Activated CD8-positive, alpha-beta memory T cell treated with anti-CD3 and anti-CD28 coated beads, Interleukin-2, amount 50 U/mL, for 4 hours (primary cell): ENCODE data around the gene IRAK1.
"Not testable (repeated sequence)": the region's sequence is repeated elsewhere in the genome, so short reads cannot be mapped to it uniquely, and the experiment has no call there.

Source experiments
- DNase-seq: peaks from one replicate; pipeline ENCODE4 v3.0.0-alpha.2; 2020

Gene IRAK1

DNA sequence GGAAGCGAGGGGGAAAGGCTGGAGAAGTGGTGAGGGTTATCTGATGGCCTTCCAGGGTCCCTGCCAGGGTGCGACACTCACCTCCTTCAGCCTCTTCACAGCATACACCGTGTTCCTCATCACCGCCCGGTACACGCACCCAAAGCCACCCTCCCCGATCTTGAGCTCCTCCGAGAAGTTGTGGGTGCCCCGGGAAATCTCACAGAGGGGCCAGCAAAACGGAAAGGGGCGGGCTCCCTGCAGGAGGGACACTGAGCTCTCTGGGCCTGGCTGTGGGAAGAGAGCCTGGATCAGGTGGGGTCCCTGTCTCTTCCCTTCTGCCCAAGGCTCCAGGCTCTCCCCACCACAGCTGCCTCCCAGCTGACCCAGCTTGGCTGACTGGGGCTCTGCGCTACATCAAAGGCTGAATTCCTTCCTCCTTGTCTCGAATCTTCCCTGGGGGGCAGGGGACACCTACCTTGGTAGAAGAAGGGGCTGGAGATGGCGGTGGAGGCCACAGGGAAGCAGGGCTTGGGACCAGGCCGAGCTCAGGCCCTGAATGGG lies 1.1 kb downstream of the IRAK1 start:
- DNase-seq = no peak

DNA sequence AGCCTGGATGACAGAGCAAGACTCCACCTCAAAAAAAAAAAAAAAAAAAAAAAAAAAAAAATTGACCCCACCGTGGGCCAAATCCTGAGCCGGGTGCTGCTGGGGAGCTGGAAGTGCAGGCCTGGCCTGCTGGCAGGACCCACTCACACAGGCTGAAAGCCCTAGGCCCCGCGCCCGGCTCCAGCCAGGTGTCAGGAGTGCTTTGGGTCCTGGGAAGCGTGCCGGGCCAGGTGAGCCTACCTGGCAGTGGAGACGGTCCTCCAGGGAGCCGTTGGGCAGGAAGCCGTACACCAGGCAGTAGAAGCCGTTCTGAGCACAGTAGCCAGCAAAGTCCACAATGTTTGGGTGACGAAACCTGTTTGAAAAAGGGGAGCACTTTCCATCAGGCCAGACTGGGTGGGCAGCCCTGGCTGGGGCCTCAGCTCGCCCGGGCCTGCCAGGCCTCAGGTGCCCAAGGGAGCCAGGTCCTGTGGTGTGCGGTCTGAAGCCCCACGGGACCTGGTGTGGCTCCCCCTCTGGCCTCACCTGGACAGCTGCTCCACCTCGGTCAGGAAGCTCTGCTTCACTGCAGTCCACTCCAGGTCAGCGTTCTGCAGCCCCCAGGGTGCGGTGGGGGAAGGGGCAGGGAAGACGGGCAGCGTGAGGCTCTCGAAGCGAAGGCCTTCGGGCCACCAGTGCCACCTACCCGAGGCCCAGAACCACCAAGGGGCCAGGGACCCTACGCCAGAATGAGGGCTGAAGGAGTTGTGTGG lies 1.8 kb downstream of the IRAK1 start:
- no peak for DNase-seq

DNA sequence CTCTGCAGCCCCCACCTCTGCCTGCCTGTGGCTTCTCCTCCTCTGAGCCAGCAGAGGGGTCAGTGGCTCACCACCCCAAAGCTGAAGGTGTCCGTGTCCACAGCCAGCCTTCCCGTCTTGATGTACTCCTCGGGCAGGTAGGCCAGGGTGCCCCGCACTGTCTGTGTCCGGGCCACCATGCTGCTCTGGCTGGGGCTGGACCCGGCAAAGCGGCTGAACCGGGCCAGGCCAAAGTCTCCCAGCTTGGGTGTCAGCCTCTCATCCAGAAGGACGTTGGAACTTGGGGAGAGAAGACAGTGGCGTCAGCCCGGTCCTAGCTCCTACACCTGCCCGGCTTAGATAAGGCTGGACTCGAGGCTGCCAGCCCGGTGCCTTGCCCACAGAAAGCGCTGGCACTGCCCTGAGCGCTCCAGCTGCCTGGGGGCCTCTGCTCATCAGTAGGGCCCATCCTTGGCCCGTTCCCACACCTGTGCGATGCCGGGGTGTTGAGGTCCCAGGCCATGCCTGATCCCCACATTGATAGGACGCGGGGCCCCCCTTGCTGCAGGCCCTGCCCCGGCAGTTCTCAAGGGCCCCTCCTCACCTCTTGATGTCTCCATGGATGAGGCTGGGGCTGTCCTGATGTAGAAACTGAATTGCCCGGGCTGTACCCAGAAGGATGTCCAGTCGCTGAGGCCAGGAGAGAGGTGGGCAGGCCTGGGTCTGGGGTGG lies 3.2 kb downstream of the IRAK1 start:
- DNase-seq = no peak

DNA sequence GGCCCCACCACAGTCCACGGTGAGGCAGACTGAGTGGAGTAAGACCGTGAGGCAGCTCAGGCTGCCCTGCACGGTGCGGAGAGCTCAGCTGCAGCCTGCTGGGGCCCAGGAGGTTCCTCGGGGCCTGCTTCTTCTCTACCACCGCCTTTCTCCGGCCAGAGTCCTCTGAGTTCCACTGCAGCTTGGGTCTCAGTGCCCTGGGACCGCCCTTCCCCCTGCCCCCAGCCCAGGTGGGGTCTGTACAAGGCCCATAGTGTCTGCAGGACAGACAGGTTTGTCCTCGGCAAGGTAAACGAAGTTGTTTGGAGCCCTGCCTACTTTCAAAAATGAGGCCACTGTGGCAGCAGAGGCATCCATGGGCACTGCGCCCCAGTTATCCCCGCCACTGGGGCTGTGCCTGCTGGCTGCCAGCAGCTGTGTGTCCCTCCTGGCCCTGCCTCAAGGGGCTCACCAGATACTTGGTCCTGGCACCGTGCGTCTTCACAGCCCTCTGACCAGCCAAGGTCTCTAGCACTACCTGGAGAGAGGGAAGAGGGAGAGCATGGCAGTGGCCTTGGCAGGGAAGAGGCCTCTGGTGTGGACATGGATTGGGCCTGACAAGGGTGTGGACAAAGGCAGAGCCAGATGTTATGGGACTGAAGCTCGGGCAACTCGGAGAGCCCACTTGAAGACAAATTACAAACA lies 4.0 kb downstream of the IRAK1 start:
- no peak for DNase-seq

DNA sequence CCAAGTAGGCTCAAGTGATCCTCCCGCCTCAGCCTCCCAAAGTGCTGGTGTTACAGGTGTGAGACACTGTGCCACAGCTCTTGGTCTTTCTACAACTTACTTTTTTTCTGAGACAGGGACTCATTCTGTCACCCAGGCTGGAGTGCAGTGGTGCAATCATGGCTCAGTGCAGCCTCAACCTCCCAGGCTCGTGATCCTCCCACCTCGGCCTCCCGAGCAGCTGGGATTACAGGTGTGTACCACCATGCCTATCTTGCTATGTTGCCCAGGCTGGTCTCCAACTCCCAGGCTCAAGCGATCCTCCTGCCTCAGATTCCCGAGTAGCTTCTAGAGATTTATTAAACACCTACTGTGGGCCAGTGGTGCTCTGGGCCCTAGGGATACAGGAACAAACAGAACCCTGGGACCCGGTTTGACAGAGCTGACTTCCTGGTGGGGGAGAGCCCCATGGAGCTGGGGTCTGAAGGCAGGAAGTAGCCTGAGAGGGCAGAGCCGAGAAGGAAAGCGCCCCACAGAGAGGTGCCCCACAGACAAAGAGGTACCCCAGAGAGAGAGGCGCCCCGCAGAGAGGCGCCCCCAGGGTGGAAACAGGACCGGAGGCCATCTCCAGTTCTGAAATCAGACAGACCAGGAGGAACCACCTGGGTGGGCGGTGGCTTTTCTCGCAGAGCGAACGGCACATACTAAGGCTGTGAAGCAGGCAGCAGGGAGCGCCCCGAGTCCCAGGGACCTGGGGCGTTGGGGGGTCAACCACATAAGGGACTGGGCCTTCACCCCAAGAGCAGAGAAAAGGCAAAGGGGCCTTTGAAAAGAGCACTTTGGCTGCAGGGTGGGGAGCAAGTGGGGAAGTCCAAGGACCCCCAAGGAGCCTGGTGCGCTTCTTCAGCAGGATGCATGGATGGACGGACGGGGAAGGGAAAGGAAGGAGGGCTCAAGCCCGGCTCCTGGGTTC lies 5.0 kb downstream of the IRAK1 start:
- DNase-seq = no peak

DNA sequence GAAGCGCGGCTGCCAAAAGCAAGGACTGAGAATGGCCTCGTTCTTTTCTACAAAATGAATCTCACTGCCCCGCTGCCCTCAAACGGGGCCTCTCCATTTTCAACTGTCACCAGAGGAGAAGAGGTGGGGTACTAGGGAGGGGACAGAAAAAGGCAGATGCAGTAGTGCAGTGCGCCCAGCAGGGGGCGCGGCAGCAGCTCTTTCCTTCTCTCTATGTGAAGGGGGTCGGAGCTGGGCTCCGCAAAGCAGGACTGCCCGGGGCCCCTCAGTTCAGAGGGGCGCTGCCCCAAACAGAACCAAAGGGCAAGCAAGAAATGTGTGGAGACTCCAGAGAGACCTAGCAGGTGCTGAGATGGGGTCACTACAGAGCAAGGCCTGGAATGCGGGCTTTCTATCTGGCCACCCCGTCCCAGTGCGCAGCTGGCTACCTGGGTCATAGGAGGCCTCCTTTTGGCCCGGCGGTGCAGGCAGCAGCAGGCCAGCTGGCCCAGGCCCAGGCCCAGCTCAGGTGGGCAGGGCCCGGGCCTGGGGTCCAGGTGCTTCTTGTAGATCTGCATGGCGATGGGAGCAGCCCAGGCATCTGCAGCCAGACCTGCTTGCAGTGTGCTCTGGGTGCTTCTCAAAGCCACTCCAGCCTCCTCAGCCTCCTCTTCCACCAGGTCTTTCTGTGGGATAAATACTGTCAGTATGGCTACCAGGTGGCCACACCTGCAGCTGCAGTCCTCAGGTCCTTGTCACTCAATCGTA lies 5.9 kb downstream of the IRAK1 start:
- peak; percentile 57 for DNase-seq

DNA sequence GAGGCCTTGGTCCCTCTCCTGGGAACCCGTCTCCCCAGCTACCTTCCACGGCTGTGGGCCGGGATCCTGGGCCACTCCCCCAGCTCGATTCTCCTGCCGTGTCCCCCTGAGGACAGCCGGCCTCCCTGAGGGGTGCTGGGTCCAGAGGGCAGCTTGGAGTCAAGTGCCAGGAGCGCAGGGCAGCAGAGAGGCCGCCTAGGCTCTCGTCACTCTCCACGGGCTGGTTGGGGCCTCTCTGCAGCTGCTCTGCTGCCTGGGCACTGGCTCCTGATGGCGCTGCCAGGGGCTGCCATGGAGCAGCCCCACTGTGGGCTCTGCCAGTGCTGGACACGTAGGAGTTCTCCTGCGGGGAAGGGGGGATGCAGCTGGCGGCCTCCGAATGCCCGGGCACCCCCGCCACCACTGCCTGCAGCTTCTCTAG lies 6.7 kb downstream of the IRAK1 start:
- no peak for DNase-seq

DNA sequence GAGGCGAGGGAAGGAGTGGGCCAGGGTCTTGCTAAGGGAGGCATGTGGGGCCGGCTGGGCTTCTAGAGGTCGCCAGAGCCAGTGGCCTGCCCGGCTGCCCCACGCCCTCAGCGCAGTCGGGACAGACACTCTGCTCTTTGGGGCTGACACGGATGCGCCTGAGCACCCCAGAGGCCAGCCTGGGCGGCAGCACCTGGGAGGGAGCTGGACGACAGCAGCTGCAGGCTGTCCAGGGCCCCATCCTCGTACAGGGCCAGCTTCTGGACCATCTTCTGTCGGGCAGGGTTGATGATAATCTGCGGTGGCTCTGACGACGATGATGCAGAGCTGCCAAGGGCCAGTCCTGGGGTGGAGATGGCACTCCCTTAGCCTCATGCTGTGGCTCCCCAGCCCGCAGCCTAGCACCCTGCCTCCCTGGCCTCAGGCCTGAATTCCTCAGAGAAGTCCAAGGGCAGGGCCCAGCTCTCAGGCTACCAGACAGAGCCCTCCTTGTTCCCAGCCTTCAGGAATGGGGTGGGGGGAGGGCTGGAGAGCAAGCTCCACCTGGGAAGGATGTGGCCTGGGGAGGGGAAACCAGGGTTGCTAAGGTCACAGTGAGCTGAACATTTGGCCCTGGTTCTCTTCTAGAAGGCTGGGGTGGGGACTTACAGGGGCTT lies 7.2 kb downstream of the IRAK1 start:
- DNase-seq = no peak

DNA sequence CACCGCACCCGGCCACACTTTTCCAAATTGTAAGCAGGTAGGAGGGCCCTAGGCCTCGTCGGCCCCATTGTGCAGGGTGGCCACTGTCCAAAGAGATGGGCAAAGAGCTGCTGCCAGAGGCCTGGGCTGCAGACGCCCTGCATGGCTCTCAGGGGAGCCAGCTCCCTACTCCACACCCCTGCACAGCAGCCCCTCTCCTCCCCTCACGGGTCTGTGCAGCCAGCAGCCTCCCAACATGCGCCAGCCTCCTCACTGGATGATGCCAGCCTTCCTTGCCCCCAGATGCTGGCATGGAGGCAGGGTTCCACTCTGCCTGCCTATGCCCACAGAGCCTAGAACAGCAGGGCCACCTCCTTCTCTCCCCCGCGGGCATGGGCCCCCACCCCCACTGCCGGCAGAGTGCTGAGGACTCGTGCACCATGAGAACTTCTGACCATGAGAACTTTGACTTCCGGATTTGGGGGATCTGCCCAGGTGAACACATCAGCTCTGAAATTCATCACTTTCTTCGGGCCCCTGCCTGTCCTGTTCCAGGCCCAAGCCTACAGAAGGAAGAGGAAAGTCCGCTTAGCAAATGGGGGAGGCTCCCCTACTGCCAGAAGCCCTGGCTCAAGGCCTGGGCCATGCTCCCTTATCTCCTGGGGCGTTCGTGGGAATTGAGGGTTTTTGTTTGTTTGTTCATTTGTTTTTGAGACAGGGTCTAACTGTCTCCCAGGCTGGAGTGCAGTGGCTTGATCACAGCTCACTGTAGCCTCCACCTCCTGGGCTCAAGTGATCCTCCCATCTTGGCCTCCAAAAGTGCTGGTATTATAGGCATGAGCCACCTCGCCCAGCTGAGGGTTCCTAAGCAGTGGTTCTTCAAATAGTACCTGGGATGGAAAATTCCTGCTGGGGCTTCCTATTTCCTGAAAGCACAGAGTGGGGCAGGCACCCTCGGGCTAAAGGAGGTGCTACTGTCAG lies 8.0 kb downstream of the IRAK1 start:
- no peak for DNase-seq

DNA sequence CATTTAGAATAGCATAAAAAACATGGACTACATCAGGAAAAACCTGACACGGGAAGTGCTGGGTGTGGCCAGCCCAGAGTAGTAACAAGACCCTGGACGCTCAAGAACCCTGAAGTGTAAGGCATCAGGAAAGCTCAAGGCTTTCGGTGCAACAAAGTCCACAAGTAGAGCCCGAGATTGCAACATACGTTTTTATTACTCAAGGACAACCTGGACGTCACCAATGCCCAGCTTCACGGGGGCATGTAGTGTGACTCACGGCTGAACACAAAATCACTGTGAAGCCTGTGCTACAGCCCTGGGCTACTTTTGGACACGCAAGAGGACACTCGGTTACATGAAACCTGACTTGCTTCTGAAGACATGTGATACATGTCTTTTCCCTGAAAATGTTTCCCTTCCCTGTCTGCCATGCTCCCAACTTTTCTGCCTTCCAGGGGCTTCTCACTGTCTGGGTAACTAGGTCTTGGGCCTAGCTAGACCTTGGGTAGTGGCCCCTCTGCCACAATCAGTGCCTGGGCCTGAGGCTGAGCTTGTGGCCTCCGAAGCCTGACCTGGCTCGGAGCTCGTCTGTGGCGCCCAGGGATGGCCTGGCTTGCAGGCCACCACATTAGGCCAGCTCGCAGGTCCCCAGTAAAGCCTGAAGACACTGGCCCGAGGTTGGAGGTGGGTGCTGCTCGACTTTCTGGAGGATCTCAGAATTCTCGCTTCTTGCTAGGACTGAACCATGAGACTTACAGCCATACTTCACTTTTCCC lies 9.2 kb downstream of the IRAK1 start:
- no peak for DNase-seq

DNA sequence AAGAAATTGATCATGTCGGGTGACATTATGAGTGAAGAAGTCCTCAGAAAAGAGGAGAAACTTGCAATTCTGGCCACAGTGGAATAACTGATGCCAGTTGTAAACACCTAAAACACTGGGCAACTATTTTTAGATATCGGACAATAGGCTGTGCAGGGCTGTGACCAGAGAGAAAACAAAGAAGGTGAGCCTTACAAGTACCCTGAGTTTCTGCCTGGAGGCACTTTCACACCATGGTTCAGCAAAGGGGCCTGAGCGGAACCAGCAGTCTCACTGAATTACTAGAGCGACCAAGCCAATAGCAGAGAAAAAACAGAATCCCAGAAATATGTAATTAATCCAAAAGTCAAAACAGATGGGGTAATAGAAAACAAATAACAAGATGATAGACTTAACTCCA lies 11.2 kb downstream of the IRAK1 start:
- no peak for DNase-seq

DNA sequence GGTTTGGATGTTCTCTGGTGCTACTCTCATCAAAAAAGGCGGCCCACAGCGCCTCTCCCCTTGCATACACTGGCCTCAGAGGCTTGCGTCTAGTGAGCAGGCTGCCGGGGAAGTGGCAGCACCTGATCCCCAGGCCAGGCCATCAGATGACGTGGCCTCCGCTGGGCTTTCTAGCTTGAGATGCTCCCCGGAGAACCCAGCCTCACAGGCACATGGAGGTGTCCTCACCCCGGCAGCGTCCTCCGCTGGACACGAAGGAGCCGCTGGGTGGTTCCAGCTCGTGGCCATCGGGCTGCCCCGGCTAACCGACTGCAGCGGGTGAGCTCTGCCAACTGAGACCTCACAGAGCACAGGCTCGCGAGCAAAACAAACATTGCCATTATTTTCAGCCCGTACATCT lies 12.8 kb downstream of the IRAK1 start:
- DNase-seq = no peak

DNA sequence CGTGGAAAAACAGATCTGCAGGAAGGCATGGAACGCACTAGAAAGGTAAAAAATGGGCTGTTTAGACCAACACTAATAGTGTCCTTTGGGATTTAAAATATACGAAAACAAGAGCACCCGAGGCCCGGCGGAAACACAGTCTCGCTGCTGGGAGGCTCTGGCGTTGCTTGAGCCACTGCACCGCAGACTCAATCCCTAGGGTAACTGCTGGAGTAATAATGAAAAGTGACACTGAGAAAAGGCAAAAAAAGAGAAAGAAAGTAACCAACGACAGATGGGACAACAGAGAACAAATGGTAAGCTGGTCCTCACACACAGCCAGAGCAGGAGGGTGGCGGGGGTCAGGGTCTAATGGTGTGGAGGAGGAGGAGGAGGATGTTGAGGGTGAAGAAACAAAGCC lies 15.4 kb downstream of the IRAK1 start:
- DNase-seq = no peak

DNA sequence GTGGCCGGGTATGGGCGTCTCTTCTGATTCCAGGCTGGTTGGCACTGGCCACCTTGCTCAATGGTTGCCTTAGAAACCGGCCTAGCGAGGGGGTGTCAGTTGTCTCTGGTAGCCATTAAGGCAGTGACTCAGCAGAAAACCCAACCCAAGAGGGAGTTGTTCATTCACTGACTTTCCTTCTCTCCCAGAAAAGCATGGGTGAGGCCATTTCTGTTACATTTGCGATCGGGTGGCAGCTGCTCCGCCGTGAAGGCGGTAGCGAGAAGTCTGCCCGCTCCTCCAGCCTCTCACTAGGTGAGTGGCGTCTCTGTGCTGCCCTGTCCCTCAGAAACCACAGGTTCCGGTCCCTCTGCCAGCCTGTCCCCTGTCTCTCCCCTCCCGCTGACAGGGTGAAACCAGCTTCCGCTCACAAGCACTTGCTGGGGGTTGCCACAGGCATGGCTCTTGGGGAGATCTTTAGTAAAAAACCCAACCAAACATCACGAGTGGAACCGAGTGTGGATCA lies 17.4 kb downstream of the IRAK1 start:
- no peak for DNase-seq

DNA sequence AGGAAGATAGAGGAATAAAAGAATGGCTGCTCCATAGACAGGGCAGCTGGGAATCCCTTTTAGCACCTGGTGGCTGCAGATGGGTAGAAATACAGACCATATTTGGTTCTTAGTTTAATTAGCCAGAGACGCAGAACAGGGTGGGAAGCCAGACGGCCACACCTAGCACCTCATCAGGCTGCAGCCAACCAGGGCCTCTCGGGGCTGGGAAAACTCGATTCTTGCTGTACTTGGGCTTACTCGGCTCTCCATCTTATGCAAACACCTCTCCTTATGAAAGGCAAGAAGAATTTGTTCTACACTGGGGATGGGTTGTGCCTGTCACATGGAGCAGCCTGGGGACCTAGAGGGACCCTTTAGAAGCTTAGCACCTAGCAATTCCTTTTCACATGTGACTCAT lies 19.7 kb downstream of the IRAK1 start:
- DNase-seq = no peak

DNA sequence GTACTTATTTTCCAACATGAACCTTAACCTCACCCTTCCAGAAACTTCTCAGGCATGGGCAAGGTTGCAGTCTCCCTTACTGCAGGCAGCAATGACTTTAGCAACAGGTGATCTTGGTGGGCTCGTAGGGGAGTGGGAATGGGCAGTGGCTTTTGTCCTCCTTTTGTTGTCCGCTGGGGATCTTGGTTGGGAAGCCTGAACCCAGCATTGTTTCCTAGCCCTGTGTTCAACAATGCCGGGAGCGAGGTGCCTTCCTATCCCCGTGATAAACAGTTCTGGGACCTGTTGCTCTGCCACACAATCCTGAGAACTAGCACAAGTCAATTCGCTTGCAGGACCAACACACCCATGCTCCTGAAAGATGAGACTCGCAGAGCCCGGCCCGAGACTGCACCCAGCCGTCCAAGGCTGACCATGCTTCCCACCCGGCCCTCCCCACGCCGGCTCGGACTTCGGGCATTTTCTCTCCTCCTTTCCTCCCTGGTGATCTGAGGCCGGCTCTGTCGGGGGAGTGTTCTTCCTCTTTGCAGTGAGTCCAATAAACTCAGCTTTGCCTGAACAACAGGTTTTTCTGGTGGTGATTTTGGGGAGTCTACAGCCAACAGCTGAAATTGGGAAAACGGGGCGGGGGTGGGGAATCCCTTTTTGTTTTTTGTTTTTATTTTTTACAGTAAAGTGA lies 20.2 kb downstream of the IRAK1 start:
- no peak for DNase-seq

DNA sequence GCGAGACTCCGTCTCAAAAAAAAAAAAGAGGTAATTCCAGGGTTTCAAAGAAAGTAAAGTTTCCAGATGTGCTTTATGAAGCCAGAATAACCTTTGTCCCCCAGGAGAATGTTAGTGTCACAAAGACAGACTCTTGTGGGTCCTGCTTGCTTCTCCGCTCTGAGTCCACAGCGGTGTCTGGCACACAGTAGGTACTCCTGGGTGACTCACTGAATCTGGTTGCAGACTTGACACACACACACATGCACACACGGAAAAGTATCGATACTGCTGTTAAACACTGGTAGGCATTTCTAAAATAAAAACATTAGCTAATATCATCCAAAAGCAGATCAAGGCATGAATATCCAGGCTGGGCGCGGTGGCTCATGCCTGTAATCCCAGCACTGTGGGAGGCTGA lies 24.2 kb downstream of the IRAK1 start:
- DNase-seq = no peak

DNA sequence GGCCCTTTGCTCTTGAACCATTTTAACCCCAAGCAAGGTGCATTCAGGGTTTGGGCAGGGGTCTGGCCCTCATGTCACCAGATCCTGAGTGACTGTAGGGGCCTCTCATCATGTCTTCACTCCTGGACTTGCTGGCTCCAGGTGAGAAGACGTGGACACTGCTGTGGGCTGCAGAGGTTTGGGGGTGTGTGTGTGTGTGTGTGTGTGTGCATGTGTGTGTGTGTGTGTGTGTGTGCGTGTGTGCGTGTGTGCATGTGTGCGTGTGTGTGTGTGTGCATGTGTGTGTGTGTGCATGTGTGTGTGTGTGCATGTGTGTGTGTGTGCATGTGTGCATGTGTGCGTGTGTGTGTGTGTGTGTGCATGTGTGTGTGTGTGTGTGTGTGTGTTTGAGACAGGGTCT lies 25.3 kb downstream of the IRAK1 start:
- not testable (repeated sequence) for DNase-seq
